ENCODE data around the gene HSPB6.

GRCh38 chr19:35790981-35791813 is 34.4 kb upstream of the HSPB6 start:
- TF ChIP-seq, protein P1, sequence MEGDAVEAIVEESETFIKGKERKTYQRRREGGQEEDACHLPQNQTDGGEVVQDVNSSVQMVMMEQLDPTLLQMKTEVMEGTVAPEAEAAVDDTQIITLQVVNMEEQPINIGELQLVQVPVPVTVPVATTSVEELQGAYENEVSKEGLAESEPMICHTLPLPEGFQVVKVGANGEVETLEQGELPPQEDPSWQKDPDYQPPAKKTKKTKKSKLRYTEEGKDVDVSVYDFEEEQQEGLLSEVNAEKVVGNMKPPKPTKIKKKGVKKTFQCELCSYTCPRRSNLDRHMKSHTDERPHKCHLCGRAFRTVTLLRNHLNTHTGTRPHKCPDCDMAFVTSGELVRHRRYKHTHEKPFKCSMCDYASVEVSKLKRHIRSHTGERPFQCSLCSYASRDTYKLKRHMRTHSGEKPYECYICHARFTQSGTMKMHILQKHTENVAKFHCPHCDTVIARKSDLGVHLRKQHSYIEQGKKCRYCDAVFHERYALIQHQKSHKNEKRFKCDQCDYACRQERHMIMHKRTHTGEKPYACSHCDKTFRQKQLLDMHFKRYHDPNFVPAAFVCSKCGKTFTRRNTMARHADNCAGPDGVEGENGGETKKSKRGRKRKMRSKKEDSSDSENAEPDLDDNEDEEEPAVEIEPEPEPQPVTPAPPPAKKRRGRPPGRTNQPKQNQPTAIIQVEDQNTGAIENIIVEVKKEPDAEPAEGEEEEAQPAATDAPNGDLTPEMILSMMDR (IDR thresholded peaks at IDR 0.05), result no peak
- TF ChIP-seq EP300 (IDR thresholded peaks at IDR 0.05), result no peak
- TF ChIP-seq POLR2A (IDR thresholded peaks at IDR 0.05), result no peak

Measured in ovary (tissue), 3 donors.